ENCODE results near the gene MYPN. TPM values are rescaled to one million over a fixed set of nuclear protein-coding genes. Genes with fewer than 3 reads are reported as not detected.
A peak's percentile ranks its signal among the peaks of the same experiment; 100 is the strongest.
"Not testable (repeated sequence)": the region's sequence is repeated elsewhere in the genome, so short reads cannot be mapped to it uniquely, and the experiment has no call there.

MYPN gene
- polyA plus RNA-seq, 1 donor = 110 TPM

DNA sequence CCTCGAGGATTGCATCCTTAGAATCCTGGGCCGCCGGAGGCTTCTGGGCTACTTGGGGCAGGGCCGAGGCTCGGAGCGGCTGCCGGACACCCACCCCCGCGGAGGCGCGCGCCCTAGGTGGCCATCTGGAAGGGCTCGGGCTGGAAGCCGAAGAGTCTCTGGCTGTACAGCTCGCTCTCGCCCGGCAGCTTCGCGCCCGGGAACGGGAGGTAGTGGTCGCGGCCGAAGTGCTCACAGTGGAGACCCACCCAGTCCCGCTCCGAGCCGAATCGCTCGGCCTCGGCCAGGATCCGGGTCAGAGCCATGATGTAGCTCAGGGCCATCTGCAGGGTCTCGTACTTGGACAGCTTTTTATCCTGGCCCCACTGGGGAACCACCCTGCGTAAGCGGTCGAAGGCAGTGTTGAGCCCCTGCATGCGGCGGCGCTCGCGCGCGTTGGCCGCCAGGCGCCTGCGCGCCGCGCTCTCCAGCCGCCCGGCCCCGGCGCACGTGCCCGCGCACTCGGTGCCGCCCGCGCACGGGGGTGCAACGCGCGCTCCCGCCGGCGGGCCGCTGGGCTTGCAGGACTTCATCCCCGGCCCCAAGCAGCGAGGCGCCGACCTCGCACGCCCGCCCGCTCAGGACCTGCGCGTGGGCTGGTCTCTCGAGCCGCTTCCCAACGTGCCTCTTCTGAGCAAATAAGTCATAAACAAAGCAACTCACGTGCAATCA, 122.0 kb downstream of the MYPN start:
- peak; percentile 84 for DNase-seq

DNA sequence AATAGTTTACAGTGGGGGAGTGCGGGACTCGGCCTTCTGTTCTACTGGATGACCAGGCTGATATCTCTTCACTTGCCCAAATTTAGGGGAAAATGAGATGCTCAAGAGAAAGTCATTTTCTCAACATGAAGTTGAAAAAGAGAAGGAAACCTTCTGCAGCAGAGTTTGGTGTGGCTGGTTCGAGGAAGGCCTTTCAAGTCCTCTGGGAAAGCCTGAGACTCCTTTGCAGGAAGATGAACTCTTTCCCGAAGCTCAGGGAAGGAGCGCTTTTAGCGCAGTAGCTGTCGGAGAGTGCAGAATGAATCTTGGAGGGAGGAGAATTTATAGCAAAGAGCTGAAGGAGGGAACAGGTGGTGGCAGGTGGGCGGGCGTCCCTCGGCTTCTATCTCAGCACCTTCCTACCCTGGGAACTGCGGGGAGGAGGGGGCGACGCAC, 122.5 kb downstream of the MYPN start, which contains the start of gene ATOH7:
TSS of gene ATOH7 (minus strand) at position 297 of the 435 bp plus-strand sequence. CDS start 436 bp downstream, outside the sequence.
- DNase-seq = no peak

DNA sequence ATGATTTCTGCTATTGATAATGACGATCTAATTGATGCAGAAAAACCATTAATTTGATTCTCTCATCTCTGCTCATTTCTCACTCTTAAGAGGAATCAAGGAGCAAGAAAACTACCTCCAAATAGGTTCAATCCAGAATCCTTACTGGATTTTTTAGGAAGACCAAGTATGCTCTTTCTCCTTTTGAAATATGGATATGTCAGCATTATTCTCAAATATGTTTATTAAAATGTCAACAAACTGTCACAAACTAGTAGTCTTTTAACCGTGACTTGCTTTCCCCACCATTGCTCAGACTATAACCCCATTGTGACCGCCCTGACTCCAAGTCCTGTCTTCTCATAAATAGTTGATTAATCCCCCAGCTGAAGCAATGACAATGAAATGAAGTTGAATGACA, 123.8 kb downstream of the MYPN start:
- no peak for DNase-seq

DNA sequence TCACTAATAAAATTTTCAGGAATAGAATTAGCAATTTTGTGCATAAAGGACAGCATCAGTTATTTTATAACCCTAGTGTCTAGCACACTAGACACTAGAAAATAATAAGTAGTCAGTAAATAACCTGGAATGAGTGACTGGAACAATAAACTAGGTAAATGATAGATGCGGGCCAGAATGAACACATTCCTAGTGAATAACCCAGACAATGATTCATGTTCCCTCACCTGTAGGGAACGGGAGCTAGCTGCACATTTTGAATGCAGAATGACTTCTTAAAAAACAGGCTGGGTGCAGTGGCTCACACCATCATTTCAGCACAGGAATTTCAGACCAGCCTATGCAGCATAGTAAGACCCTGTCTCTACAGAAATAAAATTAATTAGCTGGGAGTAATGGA, 125.8 kb downstream of the MYPN start:
- DNase-seq = no peak

DNA sequence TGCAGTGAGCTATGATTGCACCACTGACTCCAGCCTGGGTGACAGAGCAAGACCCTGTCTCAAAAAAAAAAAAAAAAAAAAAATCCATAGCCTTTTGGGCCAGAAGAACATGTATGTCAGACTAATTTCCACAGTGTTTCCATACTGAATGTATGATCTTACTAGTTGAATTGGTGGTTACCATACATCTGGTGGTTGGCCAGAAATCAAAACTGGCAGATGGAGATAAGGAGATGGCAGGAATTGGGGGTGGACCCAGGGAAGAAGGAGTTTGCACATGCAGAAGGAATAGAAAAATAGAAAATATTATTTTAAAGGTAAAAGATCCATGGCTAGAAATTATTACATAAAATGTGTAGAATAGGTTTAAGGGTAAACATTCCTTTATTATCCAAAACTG, 126.3 kb downstream of the MYPN start:
- DNase-seq = no peak

DNA sequence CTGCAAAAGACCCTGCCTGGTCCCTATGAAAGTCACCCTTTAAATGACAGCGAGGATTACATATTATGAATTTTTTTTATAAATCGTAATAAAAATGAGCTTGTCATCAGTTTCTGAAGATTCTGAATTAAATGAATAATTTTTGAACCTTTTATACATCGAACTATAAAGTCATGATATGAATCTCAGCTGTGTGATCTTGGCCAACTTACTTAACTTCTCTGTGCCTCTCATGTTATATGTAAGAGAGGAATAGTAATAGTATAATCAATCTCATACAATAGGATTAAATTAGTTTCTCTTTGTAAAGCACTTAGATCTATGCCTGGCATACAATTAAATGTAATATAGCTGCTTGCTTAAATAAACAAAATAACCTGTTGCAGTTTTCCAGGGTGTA, 127.9 kb downstream of the MYPN start:
- DNase-seq = no peak

DNA sequence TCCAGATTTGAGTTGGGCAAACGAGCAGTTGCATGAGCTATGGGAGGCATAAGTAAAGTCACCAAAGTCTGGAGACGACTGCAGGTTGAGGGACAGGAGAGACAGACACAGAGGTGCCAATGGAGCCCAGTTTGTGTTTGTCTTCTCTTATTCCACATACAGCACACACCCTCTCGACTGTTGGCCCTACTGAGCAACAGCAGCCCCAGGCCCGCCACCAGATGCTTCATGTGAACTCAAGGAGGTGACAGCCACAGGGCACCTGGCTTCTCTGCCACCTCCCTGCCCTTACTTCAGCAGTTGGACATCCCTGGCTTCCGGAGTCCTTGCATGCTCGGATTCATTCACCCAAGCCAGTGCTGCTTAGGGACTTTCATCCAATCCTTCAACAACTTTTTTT, 129.1 kb downstream of the MYPN start:
- DNase-seq = no peak

DNA sequence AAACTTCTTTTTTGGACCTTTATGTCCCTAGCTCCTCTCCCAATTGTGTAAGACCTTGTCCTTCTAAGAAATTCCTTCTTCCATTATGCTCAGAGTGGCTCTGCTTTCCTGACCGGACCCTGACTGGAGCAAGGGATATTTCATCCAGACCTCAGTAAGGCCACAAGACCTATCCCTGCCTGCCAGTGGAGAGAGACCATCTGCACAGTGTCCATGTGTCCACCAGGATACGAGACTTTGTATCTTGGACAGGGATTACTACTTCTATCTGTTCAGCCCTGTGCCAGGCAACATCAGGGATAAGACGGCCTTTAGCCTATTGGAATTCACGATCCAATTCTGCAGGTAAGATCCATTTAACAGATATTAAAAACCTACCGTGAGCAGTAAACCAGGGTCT, 129.8 kb downstream of the MYPN start:
- no peak for DNase-seq

DNA sequence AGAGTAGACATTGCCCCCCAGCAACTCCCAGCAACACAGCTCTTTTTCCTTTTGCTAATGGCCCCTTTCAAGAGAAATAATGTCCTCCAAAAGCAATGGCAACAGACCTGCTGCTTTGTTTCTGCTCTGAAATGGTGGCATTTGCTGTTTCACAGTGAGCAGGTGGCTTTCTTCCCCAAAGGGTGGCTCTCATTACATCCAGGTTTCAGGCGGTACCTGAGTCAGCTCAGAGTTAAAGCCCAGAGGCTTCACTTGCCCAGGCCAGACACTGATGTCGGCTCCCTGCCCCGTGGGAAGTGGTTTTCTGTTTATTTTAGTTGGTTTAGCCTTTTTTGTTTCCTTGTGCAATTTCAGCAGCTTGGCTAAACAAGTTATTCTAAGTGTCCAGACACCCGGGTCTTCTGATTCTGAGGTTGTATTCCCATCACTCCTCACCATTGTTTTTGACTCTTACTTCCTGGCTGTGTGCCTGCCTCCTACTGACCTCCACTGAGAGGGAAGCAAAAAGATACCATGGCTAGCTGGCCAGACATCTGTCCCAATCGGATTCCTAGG, 130.4 kb downstream of the MYPN start:
- no peak for DNase-seq

DNA sequence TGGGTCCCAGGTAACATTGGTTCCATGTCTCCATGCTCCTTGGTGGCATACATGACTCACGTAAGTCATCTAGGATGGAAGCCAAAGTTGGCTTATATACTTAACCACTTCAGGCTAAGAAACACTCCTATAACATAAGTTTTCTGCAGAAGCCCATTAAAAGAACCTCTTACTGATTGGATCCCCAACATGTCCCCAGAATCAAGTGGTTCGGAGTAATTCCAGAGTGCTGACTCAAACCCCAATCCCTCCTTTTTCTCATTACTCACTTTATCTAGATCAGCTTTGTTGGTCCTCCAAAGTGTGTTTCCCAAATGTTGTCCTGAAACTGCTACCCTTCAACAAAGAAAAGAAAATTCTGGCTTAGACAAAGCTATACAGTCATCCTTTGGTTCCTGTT, 132.8 kb downstream of the MYPN start:
- no peak for DNase-seq

DNA sequence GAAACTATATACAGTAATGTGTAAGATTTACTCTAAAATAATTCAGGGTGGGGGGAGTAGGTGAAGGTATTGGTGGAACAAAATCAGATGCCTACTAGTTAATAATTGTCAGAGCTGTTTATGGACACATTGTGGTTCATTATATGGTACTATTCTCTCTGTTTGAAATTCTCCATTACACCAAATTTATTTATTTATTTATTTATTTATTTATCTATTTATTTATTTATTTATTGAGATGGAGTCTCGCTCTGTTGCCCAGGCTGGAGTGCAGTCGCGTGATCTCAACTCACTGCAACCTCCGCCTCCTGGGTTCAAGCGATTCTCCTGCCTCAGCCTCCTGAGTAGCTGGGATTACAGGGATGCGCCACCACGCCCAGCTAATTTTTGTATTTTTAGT, 137.1 kb downstream of the MYPN start:
- DNase-seq = not testable (repeated sequence)

DNA sequence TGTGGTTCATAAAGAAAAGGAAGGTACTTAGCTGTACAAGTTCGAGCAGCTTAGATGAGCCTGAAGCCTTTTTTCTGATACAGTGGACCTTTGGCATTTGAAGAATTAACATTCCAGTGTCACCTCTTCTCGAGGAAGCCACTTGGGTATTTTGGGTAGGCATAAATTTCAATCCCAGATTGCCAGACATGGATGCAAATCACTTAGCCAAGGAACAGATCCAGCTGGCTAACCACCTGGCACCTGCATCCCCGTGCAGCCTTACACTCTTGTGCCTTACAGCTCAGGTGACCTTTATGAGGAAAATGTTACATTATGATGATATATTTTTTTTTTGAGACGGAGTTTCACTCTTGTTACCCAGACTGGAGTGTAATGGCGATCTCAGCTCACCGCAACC, 138.6 kb downstream of the MYPN start:
- no peak for DNase-seq

DNA sequence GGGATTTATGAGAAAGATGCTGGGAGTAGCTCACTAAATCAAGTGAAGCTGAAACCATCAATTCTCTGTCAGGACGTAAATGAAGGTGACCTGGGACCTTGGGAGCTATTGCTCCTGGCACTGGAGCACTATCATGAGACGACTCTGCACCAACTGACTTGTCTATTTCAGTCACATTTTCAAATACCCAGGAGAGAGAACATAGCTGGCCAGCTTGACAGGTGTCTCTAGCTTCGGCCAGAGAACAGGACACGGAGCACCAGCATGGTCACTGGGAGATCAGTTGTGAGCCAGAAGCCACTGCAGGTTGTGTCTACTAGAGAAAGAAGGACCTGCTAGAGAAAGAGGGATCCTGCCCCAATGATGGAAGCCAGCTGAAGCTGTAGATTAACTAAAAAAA, 140.0 kb downstream of the MYPN start:
- no peak for DNase-seq

DNA sequence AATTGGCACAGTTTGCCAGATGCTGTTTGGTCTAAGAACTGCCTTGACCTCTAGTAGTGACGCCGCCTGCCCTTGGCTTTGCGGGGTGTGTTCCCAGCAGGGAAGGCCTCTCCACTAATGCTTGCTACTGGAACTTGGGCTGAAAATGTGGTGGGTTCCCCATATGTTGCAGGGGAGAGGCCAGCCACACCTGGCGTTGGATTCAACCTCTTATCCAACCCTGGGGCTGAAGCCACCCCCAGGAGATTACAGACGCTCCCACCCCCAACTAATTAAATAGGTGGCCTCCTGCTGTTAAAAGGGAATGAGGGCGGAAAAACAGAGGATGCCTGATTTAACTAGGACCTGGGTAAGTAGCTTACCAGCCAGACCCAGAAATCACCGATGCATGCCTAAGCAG, 141.9 kb downstream of the MYPN start:
- no peak for DNase-seq

DNA sequence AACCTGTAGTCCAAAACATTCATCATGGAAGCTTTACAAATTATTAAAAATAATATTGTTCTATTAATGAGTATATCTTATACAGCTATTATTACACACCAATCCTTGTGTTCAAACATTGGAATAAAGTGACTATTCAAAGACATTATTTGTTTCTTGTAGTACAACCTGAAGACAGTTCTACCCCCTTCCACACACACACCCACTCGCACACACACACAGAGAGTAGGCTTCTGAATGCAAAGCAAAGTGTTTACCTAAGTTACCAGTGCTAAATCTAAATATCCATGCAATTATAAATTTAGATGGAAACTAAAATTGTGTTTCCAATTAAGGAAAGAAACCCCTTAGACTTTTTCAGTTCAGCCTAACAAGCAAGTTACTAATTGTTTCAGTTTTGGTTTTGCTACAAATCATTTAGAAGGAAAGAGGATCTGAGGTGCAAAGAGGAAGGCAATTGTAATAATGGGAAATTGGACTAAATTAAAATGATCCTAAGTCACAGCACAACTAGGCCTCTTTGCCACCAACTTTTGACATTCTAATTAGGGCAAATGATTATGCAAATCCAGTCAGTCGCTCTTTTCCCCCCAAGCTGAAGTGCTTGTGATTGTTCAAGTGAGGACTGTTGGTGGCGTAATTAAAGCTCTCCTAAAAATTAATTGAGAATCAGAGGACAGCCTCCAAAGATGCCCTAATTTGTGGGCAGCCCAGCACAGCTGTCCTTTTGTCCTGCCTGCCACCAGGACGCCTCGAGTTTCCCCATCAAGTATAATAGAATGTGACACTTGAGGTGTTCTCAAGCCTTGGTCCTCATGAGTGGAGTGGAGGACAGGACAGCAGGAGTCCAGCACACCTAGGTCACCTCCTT, 142.6 kb downstream of the MYPN start:
- DNase-seq = no peak

DNA sequence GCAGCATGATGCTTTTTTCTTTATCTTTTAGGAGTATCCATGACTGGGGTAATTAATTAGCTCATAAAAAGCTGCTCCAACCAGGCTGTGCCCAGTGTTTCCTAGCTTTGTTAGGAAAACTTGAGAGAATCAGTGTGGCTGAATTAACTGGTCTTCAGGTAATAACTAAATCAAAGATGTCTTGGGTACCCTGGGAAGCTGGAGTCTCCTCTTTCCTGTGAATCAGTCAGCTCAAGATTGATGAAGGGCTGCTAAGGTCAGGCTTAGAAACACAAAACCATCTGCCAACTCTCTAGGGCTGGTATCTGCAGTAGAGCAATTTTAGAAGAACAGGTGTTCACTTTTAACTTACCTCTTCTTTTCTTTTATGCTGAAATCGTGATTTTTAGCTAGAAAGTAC, 144.1 kb downstream of the MYPN start:
- DNase-seq = no peak

DNA sequence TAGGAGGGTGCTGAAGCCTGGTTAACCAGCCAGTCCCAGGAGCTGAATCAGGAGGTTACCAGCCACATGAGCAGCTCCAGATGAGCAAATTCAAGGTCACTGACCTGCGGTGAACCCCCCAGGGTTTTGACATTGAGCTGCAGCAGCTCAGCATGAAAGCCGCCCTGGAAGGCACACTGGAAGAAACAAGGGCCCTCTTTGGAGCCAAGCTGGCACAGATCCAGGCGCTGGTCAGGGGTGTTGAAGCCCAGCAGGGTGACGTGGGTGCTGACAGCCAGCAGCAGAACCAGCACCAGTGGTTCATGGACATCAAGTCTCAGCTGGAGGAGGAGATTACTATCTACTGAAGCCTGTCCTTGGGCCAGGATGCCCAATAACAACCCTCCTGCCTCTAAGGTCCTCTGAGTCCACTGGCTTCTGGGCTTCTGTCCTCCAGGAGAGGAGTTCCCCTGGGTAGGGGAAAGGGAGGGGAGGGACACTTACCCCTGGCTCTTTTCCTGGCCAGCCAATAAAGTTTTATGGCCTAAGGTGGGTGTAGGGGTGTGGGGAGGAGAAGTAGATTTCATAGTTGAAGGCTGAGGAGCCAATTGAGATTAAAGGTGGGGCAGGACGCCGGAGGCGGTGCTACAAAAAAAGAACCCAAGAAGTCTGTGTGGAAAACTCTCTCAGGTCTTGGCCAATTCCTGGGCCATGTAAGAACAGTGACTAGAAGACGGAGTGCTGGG, 152.0 kb downstream of the MYPN start:
- DNase-seq = no peak

Other genes with a start within 250 kb of the MYPN start
- gene SIRT1, start 224.8 kb upstream of the MYPN start, polyA plus RNA-seq (ENCODE audit: insufficient read length) = 20.1 TPM
- 31.9 TPM for gene HERC4, start 34.2 kb upstream of the MYPN start, polyA plus RNA-seq (ENCODE audit: insufficient read length)
- gene ATOH7, start 122.6 kb downstream of the MYPN start, polyA plus RNA-seq (ENCODE audit: insufficient read length) = 0.22 TPM
- 167 TPM for gene HNRNPH3, start 222.6 kb downstream of the MYPN start, polyA plus RNA-seq (ENCODE audit: insufficient read length)
- gene PBLD, start 223.4 kb downstream of the MYPN start, polyA plus RNA-seq (ENCODE audit: insufficient read length) = 6.8 TPM

Measured in hindlimb muscle (tissue), 1 donor.